H9 (cell line): ENCODE data around the gene CDH23. TPM values are rescaled to one million over a fixed set of nuclear protein-coding genes. Genes with fewer than 3 reads are reported as not detected.

Experiments
- DNase-seq: peaks from one replicate; pipeline ENCODE4 v3.0.0-alpha.2; 2017
- H2AFZ ChIP-seq: one replicate; pipeline ENCODE4 v1.6.1; 2013; ENCODE audit warnings: mild to moderate bottlenecking, low read length, control low read depth, moderate library complexity
- H2AK5ac ChIP-seq: 2 replicates; pipeline ENCODE4 v1.6.1; 2013; ENCODE audit warnings: low read length, control low read depth, mixed read lengths; ENCODE audit not compliant: insufficient read length
- H2BK120ac ChIP-seq: one replicate; pipeline ENCODE4 v1.6.1; 2013; ENCODE audit warnings: low read depth, mild to moderate bottlenecking, low read length, control low read depth, inconsistent platforms; ENCODE audit not compliant: poor library complexity, severe bottlenecking
- H2BK12ac ChIP-seq: 2 replicates; pipeline ENCODE4 v1.6.1; 2013; ENCODE audit warnings: low read length, control low read depth, mixed read lengths, low read depth; ENCODE audit not compliant: insufficient read length
- H2BK15ac ChIP-seq: 2 replicates; pipeline ENCODE4 v1.6.1; 2013; ENCODE audit warnings: low read depth, low read length, control low read depth
- H2BK20ac ChIP-seq: one replicate; pipeline ENCODE4 v1.6.1; 2013; ENCODE audit warnings: low read depth, mild to moderate bottlenecking, low read length, control low read depth, inconsistent platforms; ENCODE audit not compliant: poor library complexity, severe bottlenecking
- H2BK5ac ChIP-seq: 2 replicates; pipeline ENCODE4 v1.6.1; 2013; ENCODE audit warnings: low read length, control low read depth, mixed read lengths; ENCODE audit not compliant: insufficient read length
- H3K14ac ChIP-seq: 2 replicates; pipeline ENCODE4 v1.6.1; 2013; ENCODE audit warnings: low read length, control low read depth; ENCODE audit not compliant: insufficient read depth
- H3K18ac ChIP-seq: 2 replicates; pipeline ENCODE4 v1.6.1; 2013; ENCODE audit warnings: low read depth, mild to moderate bottlenecking, mixed read lengths, low read length, control low read depth; ENCODE audit not compliant: insufficient read length
- H3K23ac ChIP-seq: 2 replicates; pipeline ENCODE4 v1.6.1; 2013; ENCODE audit warnings: low read length, control low read depth, mixed read lengths, low read depth; ENCODE audit not compliant: insufficient read length
- H3K23me2 ChIP-seq: 2 replicates; pipeline ENCODE4 v1.6.1; 2013; ENCODE audit warnings: low read depth, mild to moderate bottlenecking, mixed read lengths, low read length, control low read depth; ENCODE audit not compliant: insufficient read length, poor library complexity, severe bottlenecking
- H3K27ac ChIP-seq: 2 replicates; pipeline ENCODE4 v1.5.1; 2013; ENCODE audit warnings: low read length, control low read depth, mixed read lengths, low read depth; ENCODE audit not compliant: insufficient read length
- H3K27me3 ChIP-seq: 2 replicates; pipeline ENCODE4 v1.6.1; 2013; ENCODE audit warnings: low read length, control low read depth, inconsistent platforms; ENCODE audit not compliant: insufficient read depth
- H3K4ac ChIP-seq: 2 replicates; pipeline ENCODE4 v1.6.1; 2013; ENCODE audit warnings: low read depth, mild to moderate bottlenecking, control low read depth, inconsistent platforms, low read length, moderate library complexity
- H3K4me1 ChIP-seq: 2 replicates; pipeline ENCODE4 v1.6.1; 2013; ENCODE audit warnings: low read length, control low read depth, inconsistent platforms; ENCODE audit not compliant: insufficient read depth
- H3K4me2 ChIP-seq: 2 replicates; pipeline ENCODE4 v1.6.1; 2013; ENCODE audit warnings: low read length, control low read depth, mixed read lengths; ENCODE audit not compliant: insufficient read length, insufficient read depth
- H3K56ac ChIP-seq: 2 replicates; pipeline ENCODE4 v1.6.1; 2013; ENCODE audit warnings: low read depth, mild to moderate bottlenecking, mixed read lengths, low read length, control low read depth; ENCODE audit not compliant: insufficient read length
- H3K79me1 ChIP-seq: 2 replicates; pipeline ENCODE4 v1.6.1; 2013; ENCODE audit warnings: low read depth, mild to moderate bottlenecking, moderate library complexity, low read length, control low read depth, inconsistent platforms; ENCODE audit not compliant: insufficient read depth, poor library complexity, severe bottlenecking
- H3K79me2 ChIP-seq: 2 replicates; pipeline ENCODE4 v1.6.1; 2013; ENCODE audit warnings: low read length, control low read depth, inconsistent platforms; ENCODE audit not compliant: insufficient read depth
- H3K9ac ChIP-seq: 2 replicates; pipeline ENCODE4 v1.6.1; 2013; ENCODE audit warnings: low read length, control low read depth, mixed read lengths; ENCODE audit not compliant: insufficient read length; ENCODE audit errors: extremely low read depth
- H3K9me3 ChIP-seq: one replicate; pipeline ENCODE4 v1.6.1; 2013; ENCODE audit warnings: low read depth, low read length, inconsistent platforms; ENCODE audit not compliant: control insufficient read depth
- H3T11ph ChIP-seq: one replicate; pipeline ENCODE4 v1.6.1; 2013; ENCODE audit warnings: mild to moderate bottlenecking, low read length, control low read depth, inconsistent platforms
- H4K20me1 ChIP-seq: one replicate; pipeline ENCODE4 v1.6.1; 2013; ENCODE audit not compliant: control insufficient read depth, insufficient read length, insufficient read depth
- H4K5ac ChIP-seq: 2 replicates; pipeline ENCODE4 v1.6.1; 2013; ENCODE audit warnings: low read depth, mild to moderate bottlenecking, mixed read lengths, low read length, control low read depth; ENCODE audit not compliant: insufficient read length
- H4K8ac ChIP-seq: replicated peaks from 2 replicates; pipeline ENCODE4 v1.6.1; 2013; ENCODE audit warnings: low read length, control low read depth, mixed read lengths, low read depth; ENCODE audit not compliant: insufficient read length
- H4K91ac ChIP-seq: 2 replicates; pipeline ENCODE4 v1.6.1; 2013; ENCODE audit warnings: low read depth, mild to moderate bottlenecking, moderate library complexity, mixed read lengths, low read length, control low read depth; ENCODE audit not compliant: insufficient read length
- H3K27ac Mint-ChIP-seq, 3 experiments: 2 replicates in 2 of 3; 3 replicates in 1 of 3; pipeline ENCODE4 v1.8.0; 2020 to 2021; ENCODE audit warnings: mixed read lengths in 3 of 3, mild to moderate bottlenecking in 1 of 3, moderate library complexity in 1 of 3
- H3K27me3 Mint-ChIP-seq: 2 replicates; pipeline ENCODE4 v1.8.0; 2021; ENCODE audit warnings: low read depth, mild to moderate bottlenecking, moderate library complexity, mixed read lengths
- H3K36me3 Mint-ChIP-seq, 3 experiments: 2 replicates in 2 of 3; 3 replicates in 1 of 3; pipeline ENCODE4 v1.8.0; 2020 to 2021; ENCODE audit warnings: low read depth in 3 of 3, mixed read lengths in 3 of 3; ENCODE audit not compliant: insufficient read depth in 1 of 3
- H3K4me1 Mint-ChIP-seq, 2 experiments: 2 replicates each; pipeline ENCODE4 v1.8.0; 2020; ENCODE audit warnings: mixed read lengths in 2 of 2
- H3K4me3 Mint-ChIP-seq, 2 experiments: 2 replicates in 1 of 2; 3 replicates in 1 of 2; pipeline ENCODE4 v1.8.0; 2020 to 2021; ENCODE audit warnings: mild to moderate bottlenecking in 2 of 2, mixed read lengths in 2 of 2, moderate library complexity in 1 of 2
- H3K9me3 Mint-ChIP-seq, 2 experiments: 2 replicates in 1 of 2; 3 replicates in 1 of 2; pipeline ENCODE4 v1.8.0; 2020; ENCODE audit warnings: mild to moderate bottlenecking in 2 of 2, mixed read lengths in 2 of 2, moderate library complexity in 1 of 2
- CTCF ChIP-seq: fragments of 200-600 bp; sonication (generic); conservative IDR thresholded peaks from 3 replicates; pipeline ENCODE4 v1.8.0; 2021; ENCODE audit warnings: antibody characterized with exemption, mild to moderate bottlenecking
- WGBS: extraction: QIAGEN DNeasy Blood & Tissue Kit; methylation state at CpG from one replicate; pipeline ENCODE4 v1.1.7; 2013; ENCODE audit warnings: missing lambda C conversion rate, low lambda C conversion rate, mixed read lengths; ENCODE audit not compliant: insufficient read length; ENCODE audit errors: extremely low coverage; 5-methylcytosine and 5-hydroxymethylcytosine counted together
- total RNA-seq: library from RNA; stranded (reverse); gene quantifications from 2 replicates; pipeline ENCODE4 v1.2.1, GENCODE V29; 2021

Gene CDH23
- total RNA-seq, 1 experiment from 2014 or later: 2.1 TPM

- H3K27me3 Mint-ChIP-seq: peaks cover 3% of the 10 kb centered on the region
- no peak overlapping the region for H2BK120ac ChIP-seq
- H4K20me1 ChIP-seq: no peaks in the 10 kb centered on the region
- no peak overlapping the region for H3K4ac ChIP-seq
- H3K4me1 Mint-ChIP-seq: peaks cover 7 to 13% of the 10 kb centered on the region in 2 experiments
- no peak overlapping the region for H2BK15ac ChIP-seq
- H3K14ac ChIP-seq: no peak overlapping the region
- H3K4me2 ChIP-seq: no peak overlapping the region
- WGBS: no CpG with 5 or more reads among the region's 2 CpGs
- no peaks in the 10 kb centered on the region for H3K27me3 ChIP-seq
- no peak overlapping the region for H3K23ac ChIP-seq
- no peak overlapping the region for H3K4me3 Mint-ChIP-seq
- no peaks in the 10 kb centered on the region for H3K9me3 Mint-ChIP-seq
- TF ChIP-seq CTCF: no peak
- no peak overlapping the region for H2AFZ ChIP-seq
- no peak overlapping the region for H2BK5ac ChIP-seq
- H3T11ph ChIP-seq: no peak overlapping the region
- no peak overlapping the region for H4K8ac ChIP-seq
- H3K36me3 Mint-ChIP-seq: no peaks in the 10 kb centered on the region
- no peak overlapping the region for H3K56ac ChIP-seq
- no peak overlapping the region for H4K5ac ChIP-seq
- H2BK12ac ChIP-seq: no peak overlapping the region
- peaks cover 3% of the 10 kb centered on the region; the same call in 1 of the 2 replicates for H3K4me1 ChIP-seq
- H2BK20ac ChIP-seq: no peak overlapping the region
- H3K27ac ChIP-seq: no peak overlapping the region
- no peak overlapping the region for H2AK5ac ChIP-seq
- H3K79me2 ChIP-seq: no peaks in the 10 kb centered on the region
- H3K18ac ChIP-seq: no peak overlapping the region
- H3K9ac ChIP-seq: no peak overlapping the region
- no peaks in the 10 kb centered on the region for H3K79me1 ChIP-seq
- H3K27ac Mint-ChIP-seq: peak overlapping the region in 1 of 3 experiments; percentile 27; a peak in 1 of 7 replicates
- no peak overlapping the region for H4K91ac ChIP-seq
- no peaks in the 10 kb centered on the region for H3K9me3 ChIP-seq
- no peak for DNase-seq
- no peaks in the 10 kb centered on the region for H3K23me2 ChIP-seq
Measured at GRCh38 chr10:71736570-71736952, 339.8 kb downstream of the CDH23 start.
